WERI-Rb-1 (cell line): Measurements from ENCODE around the gene INTS1.

Experiments
- DNase-seq: peaks from one replicate; pipeline ENCODE4 v3.0.0-alpha.2; 2020
- H3K27ac ChIP-seq: fragments of 250-450 bp; sonication (Bioruptor Pico); 2 replicates; pipeline ENCODE4 v1.5.1; 2020; ENCODE audit warnings: mild to moderate bottlenecking, moderate library complexity
- H3K27me3 ChIP-seq: fragments of 250-450 bp; sonication (Bioruptor Pico); 2 replicates; pipeline ENCODE4 v1.5.1; 2021; ENCODE audit warnings: mild to moderate bottlenecking, low read depth, moderate library complexity; ENCODE audit not compliant: insufficient read depth, severe bottlenecking
- H3K36me3 ChIP-seq: fragments of 250-450 bp; sonication (Bioruptor Pico); 2 replicates; pipeline ENCODE4 v1.5.1; 2020; ENCODE audit warnings: mild to moderate bottlenecking, moderate library complexity
- H3K4me3 ChIP-seq: 2 replicates; pipeline ENCODE4 v1.5.1; 2011; ENCODE audit warnings: low read depth, mild to moderate bottlenecking, control low read depth, low read length
- H3K9me3 ChIP-seq: fragments of 250-450 bp; sonication (Bioruptor Pico); 2 replicates; pipeline ENCODE4 v1.5.1; 2021; ENCODE audit warnings: mild to moderate bottlenecking, moderate library complexity; ENCODE audit not compliant: severe bottlenecking
- TF ChIP-seq, protein P1 (sequence below): IDR thresholded peaks from 2 replicates; pipeline ENCODE4 v1.5.1; 2011; ENCODE audit warnings: low read depth, mild to moderate bottlenecking, control low read depth, inconsistent platforms, low read length

The INTS1 gene

DNA sequence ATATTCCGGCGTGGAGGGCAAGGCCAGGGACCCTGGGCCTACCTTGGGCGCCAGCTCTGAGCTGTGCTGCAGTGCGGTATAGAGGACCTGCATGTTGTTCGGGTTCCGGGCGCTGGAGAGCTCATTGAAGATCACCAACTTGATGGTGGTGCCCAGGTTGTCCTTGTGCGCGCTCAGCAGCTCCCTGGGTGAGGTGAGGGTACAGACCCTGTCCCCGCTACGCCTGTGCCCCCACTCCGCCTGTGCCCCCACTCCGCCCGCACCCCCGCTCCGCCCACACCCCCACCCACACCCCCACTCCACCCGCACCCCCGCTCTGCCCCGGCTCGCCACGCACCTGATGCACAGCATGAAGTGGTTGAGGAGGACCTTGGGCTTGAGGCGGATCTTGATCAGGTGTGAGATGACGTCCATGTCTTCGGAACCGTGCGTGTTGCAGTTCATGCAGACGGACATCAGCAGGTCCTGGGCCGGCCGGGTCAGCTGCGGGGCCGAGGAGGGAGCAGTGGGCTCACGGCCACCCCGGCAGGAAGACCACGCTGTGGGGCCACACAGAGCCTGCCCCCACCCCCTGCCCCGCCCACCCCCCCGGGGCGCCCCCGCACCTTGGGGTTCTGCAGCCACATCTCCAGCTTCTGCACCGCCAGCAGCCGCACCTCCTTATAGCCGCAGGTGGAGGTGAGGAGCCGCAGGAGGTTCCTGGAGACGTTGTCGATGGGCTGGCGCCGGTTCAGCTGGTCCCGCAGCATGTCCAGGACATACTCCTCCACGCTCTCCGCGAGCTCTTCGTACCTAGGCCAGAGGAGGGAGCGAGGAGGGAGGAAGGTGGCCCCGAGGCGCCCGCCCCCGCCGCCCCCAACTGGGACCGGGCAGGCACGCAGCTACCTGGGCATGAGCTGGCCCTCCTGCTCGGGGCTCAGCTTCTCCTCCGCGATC, 5.6 kb downstream of the INTS1 start:
- Histone ChIP-seq H3K4me3 (no peak overlapping the region), H3K36me3 (peaks cover 75% of the 10 kb centered on the region), H3K9me3 (no peaks in the 10 kb centered on the region), H3K27me3 (no peaks in the 10 kb centered on the region), H3K27ac (no peak overlapping the region)
- TF ChIP-seq, protein P1, sequence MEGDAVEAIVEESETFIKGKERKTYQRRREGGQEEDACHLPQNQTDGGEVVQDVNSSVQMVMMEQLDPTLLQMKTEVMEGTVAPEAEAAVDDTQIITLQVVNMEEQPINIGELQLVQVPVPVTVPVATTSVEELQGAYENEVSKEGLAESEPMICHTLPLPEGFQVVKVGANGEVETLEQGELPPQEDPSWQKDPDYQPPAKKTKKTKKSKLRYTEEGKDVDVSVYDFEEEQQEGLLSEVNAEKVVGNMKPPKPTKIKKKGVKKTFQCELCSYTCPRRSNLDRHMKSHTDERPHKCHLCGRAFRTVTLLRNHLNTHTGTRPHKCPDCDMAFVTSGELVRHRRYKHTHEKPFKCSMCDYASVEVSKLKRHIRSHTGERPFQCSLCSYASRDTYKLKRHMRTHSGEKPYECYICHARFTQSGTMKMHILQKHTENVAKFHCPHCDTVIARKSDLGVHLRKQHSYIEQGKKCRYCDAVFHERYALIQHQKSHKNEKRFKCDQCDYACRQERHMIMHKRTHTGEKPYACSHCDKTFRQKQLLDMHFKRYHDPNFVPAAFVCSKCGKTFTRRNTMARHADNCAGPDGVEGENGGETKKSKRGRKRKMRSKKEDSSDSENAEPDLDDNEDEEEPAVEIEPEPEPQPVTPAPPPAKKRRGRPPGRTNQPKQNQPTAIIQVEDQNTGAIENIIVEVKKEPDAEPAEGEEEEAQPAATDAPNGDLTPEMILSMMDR: no peak
- DNase-seq: no peak

DNA sequence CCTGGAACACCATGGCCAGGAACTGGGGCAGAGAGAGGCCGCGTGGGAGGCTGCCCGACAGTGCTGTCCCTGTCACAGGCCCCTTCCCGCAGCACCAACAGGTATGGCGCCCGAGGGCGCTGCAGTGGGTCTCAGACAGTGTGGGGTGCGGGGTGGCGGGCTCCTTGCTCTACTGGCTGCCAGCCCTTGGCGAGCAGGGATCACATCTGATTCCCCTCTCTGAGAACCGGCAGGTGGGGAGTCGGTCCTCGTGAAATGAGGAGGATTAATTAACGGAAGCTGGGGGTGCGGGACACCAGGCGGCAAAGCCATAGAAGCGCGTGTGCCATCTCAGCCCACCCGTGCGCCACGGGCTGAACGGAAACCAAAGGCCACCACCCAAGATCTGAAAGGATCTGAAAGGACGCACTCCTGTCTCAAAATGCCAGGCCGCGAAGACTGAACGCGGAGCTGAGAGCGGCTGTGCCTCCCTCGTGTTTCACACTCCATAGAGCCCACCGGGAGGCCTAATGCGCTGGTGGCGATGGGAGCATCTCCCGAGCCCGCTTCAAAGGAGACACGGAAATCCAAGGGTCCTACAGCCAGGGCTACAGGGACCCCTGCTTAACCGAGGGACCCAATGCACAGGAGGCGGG, 6.8 kb downstream of the INTS1 start:
- peaks cover 70% of the 10 kb centered on the region for H3K36me3 ChIP-seq
- TF ChIP-seq, protein P1: no peak
- DNase-seq: no peak

DNA sequence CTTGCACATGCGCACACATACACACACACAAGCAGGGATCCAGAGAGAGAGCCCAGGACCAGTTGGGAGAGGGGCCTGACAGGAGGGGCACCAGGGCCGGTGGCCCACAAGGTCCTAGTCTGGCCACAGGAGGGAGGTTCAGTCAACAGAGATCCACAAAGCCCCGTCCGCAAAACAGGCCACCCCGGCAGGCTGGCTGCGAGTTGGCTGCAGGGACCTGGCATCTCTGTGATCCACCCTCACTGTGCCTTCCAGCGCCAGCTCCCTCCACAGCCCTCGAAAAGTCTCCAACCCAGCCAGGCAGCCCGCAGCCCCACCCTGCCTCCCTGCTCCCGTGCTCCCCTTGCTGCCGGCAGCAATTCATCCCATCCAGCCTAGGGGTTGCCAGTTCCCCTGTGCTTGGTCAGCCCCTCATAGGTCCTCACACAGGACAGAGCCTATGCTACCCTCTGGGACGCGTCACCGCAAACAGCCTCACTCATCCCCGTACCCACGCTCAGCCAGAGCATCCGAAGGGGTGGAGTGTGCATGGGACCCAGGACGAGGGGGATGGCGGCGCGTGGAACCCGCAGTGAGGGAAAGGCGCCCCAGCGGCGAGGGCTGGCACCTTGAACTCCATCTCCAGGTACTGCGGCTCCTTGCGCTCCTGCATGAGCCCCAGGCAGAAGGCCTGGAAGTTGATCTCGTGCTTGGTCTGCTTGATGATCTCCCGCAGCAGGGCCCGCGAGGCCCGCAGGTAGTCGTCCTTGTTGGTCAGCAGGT, 7.5 kb downstream of the INTS1 start:
- Histone ChIP-seq H3K9me3 (no peaks in the 10 kb centered on the region), H3K4me3 (no peak overlapping the region), H3K36me3 (peaks cover 70% of the 10 kb centered on the region), H3K27ac (no peak overlapping the region), H3K27me3 (no peaks in the 10 kb centered on the region)
- TF ChIP-seq, protein P1: no peak
- no peak for DNase-seq

More for the DNA sequence above, 6.8 kb downstream of the INTS1 start:
- Histone ChIP-seq H3K27me3 (no peaks in the 10 kb centered on the region), H3K27ac (no peak overlapping the region), H3K4me3 (no peak overlapping the region), H3K9me3 (no peaks in the 10 kb centered on the region)

DNA sequence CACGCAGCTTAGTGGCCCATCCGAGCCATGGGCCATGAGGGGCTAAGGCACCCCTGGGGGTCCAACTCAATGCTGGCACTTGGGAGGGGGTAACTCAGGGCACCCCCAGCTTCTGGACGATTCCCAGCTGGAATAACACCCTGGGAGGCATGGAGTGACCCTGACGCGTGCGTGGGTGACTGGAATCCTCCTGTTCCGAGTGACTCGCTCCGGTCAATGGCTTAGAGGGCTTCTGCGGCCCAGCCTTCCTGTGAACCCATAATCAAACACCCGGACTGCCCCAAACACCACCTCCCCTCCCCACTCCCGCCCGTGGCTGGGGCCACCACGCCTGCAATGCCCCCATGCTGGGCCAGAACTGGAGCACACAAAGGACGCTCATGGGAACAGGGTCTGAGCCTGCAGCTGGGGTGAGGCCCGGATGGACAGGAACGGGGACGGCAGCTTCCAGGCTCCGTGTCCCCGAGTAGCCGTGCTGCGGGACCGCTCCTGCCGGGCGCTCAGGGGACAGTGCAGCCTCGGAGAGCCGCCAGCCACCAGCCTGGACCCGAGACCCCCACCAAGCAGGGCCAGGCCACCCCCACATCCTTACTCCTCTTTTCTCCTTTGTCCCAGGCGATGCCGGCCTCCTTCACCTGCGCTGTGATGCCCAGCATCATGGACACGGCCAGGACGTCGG, 8.5 kb downstream of the INTS1 start:
- peaks cover 72% of the 10 kb centered on the region for H3K36me3 ChIP-seq

More for the DNA sequence above, 8.5 kb downstream of the INTS1 start:
- TF ChIP-seq, protein P1: no peak
- Histone ChIP-seq H3K27ac (no peak overlapping the region), H3K27me3 (no peaks in the 10 kb centered on the region), H3K9me3 (no peaks in the 10 kb centered on the region), H3K4me3 (no peak overlapping the region)
- no peak for DNase-seq
